Right lobe of liver (tissue), 4 donors: ENCODE data around the gene LDB1.

ENCODE experiments used
- POLR2A ChIP-seq: fragments of 450-650 bp; IDR thresholded peaks from one replicate; pipeline ENCODE4 v1.6.1; 2017; ENCODE audit warnings: antibody characterized with exemption, mild to moderate bottlenecking
- TF ChIP-seq, protein P1 (sequence below), 4 donors: fragments of 200-600 bp in 3 of 4; fragments of 450-650 bp in 1 of 4; IDR thresholded peaks; one replicate each; pipeline versions ENCODE4 v1.5.1 to v1.8.0; 2016 to 2022; ENCODE audit warnings: antibody characterized with exemption in 4 of 4, mild to moderate bottlenecking in 2 of 4
- donor health status: DM: no; HTN: no; CAD: no.
- donor health status: DM: no; HTN: no; CAD: no.
- donor health status: DM: no; HTN: yes; CAD: no.

DNA sequence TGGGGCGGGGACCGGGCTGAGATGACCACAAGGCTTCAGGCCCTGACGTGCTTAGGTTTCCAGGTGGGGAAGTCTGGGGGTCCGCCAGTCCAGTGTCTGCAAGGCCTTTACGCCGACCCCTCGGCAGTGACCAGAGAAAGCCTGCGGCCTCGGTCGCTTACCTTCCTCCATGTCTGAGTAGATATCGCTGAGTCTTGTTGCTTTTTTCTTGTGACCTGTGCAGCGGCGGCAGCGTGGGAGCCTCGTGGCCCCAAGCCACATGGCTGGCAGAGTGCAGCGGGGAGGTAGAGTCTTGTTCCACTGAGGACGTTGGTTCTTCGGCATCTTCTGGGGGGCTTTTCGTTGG, 32.4 kb upstream of the LDB1 start:
- no peak for TF ChIP-seq POLR2A
- TF ChIP-seq, protein P1, sequence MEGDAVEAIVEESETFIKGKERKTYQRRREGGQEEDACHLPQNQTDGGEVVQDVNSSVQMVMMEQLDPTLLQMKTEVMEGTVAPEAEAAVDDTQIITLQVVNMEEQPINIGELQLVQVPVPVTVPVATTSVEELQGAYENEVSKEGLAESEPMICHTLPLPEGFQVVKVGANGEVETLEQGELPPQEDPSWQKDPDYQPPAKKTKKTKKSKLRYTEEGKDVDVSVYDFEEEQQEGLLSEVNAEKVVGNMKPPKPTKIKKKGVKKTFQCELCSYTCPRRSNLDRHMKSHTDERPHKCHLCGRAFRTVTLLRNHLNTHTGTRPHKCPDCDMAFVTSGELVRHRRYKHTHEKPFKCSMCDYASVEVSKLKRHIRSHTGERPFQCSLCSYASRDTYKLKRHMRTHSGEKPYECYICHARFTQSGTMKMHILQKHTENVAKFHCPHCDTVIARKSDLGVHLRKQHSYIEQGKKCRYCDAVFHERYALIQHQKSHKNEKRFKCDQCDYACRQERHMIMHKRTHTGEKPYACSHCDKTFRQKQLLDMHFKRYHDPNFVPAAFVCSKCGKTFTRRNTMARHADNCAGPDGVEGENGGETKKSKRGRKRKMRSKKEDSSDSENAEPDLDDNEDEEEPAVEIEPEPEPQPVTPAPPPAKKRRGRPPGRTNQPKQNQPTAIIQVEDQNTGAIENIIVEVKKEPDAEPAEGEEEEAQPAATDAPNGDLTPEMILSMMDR (IDR thresholded peaks at IDR 0.05): no peak
